Measurements from ENCODE around the gene ST3GAL2. TPM values are rescaled to one million over a fixed set of nuclear protein-coding genes. Genes with fewer than 3 reads are reported as not detected.

ST3GAL2 gene
- total RNA-seq, 1 experiment from 2014 or later, result 49.4 TPM

DNA sequence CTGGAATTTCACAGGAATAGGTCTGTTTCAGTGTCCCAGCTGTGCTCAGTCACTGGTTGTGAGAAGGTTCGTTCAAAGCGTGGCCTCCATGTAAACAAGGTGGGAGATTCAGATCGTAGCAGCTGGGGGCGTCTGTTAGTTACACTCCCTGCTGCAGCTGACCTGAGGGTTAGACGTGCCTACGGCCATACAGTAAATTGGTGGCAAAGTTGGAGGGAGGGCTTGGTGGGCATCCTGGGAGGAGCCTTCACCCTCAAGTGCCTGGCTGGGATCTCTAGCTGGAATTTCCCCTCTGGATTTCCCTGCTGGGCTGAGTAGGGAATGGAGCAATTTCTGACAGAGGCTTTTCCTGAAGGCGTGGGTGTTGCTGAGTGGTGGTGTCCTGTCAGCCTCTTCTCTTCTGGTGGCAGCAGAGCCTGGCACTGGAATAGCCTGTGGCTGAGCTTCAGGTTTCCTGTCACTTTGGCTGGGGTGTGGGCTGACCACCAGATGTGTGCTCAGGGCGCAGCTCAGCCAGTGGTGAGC is 21.9 kb upstream of the ST3GAL2 start:
- TF ChIP-seq, protein P1, sequence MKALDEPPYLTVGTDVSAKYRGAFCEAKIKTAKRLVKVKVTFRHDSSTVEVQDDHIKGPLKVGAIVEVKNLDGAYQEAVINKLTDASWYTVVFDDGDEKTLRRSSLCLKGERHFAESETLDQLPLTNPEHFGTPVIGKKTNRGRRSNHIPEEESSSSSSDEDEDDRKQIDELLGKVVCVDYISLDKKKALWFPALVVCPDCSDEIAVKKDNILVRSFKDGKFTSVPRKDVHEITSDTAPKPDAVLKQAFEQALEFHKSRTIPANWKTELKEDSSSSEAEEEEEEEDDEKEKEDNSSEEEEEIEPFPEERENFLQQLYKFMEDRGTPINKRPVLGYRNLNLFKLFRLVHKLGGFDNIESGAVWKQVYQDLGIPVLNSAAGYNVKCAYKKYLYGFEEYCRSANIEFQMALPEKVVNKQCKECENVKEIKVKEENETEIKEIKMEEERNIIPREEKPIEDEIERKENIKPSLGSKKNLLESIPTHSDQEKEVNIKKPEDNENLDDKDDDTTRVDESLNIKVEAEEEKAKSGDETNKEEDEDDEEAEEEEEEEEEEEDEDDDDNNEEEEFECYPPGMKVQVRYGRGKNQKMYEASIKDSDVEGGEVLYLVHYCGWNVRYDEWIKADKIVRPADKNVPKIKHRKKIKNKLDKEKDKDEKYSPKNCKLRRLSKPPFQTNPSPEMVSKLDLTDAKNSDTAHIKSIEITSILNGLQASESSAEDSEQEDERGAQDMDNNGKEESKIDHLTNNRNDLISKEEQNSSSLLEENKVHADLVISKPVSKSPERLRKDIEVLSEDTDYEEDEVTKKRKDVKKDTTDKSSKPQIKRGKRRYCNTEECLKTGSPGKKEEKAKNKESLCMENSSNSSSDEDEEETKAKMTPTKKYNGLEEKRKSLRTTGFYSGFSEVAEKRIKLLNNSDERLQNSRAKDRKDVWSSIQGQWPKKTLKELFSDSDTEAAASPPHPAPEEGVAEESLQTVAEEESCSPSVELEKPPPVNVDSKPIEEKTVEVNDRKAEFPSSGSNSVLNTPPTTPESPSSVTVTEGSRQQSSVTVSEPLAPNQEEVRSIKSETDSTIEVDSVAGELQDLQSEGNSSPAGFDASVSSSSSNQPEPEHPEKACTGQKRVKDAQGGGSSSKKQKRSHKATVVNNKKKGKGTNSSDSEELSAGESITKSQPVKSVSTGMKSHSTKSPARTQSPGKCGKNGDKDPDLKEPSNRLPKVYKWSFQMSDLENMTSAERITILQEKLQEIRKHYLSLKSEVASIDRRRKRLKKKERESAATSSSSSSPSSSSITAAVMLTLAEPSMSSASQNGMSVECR (CRISPR knock-in tag; IDR thresholded peaks at IDR 0.05; ENCODE audit: borderline replicate concordance), result no peak
- TF ChIP-seq TEAD4 (CRISPR knock-in tag; IDR thresholded peaks at IDR 0.05), result no peak
- TF ChIP-seq TEAD1 (CRISPR knock-in tag; IDR thresholded peaks at IDR 0.05), result no peak
- no peak for TF ChIP-seq FOXP1 (CRISPR knock-in tag; IDR thresholded peaks at IDR 0.05; ENCODE audit: borderline replicate concordance)
- TF ChIP-seq, protein P2, sequence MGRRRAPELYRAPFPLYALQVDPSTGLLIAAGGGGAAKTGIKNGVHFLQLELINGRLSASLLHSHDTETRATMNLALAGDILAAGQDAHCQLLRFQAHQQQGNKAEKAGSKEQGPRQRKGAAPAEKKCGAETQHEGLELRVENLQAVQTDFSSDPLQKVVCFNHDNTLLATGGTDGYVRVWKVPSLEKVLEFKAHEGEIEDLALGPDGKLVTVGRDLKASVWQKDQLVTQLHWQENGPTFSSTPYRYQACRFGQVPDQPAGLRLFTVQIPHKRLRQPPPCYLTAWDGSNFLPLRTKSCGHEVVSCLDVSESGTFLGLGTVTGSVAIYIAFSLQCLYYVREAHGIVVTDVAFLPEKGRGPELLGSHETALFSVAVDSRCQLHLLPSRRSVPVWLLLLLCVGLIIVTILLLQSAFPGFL (CRISPR knock-in tag; IDR thresholded peaks at IDR 0.05; ENCODE audit: borderline replicate concordance), result no peak
- TF ChIP-seq, protein P3, sequence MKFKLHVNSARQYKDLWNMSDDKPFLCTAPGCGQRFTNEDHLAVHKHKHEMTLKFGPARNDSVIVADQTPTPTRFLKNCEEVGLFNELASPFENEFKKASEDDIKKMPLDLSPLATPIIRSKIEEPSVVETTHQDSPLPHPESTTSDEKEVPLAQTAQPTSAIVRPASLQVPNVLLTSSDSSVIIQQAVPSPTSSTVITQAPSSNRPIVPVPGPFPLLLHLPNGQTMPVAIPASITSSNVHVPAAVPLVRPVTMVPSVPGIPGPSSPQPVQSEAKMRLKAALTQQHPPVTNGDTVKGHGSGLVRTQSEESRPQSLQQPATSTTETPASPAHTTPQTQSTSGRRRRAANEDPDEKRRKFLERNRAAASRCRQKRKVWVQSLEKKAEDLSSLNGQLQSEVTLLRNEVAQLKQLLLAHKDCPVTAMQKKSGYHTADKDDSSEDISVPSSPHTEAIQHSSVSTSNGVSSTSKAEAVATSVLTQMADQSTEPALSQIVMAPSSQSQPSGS (CRISPR knock-in tag; IDR thresholded peaks at IDR 0.05; ENCODE audit: borderline replicate concordance, low read depth), result no peak
- TF ChIP-seq IRF2 (CRISPR knock-in tag; IDR thresholded peaks at IDR 0.05; ENCODE audit: borderline replicate concordance, low read depth), result no peak
- no peak for TF ChIP-seq ZNF138 (CRISPR knock-in tag; conservative IDR thresholded peaks at IDR 0.05)
- no peak for TF ChIP-seq NFATC4 (CRISPR knock-in tag; IDR thresholded peaks at IDR 0.05)
- TF ChIP-seq ZNF396 (CRISPR knock-in tag; IDR thresholded peaks at IDR 0.05; ENCODE audit: borderline replicate concordance), result no peak
- TF ChIP-seq, protein P4, sequence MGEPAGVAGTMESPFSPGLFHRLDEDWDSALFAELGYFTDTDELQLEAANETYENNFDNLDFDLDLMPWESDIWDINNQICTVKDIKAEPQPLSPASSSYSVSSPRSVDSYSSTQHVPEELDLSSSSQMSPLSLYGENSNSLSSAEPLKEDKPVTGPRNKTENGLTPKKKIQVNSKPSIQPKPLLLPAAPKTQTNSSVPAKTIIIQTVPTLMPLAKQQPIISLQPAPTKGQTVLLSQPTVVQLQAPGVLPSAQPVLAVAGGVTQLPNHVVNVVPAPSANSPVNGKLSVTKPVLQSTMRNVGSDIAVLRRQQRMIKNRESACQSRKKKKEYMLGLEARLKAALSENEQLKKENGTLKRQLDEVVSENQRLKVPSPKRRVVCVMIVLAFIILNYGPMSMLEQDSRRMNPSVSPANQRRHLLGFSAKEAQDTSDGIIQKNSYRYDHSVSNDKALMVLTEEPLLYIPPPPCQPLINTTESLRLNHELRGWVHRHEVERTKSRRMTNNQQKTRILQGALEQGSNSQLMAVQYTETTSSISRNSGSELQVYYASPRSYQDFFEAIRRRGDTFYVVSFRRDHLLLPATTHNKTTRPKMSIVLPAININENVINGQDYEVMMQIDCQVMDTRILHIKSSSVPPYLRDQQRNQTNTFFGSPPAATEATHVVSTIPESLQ (CRISPR knock-in tag; IDR thresholded peaks at IDR 0.05), result no peak
- no peak for TF ChIP-seq OVOL2 (CRISPR knock-in tag; IDR thresholded peaks at IDR 0.05; ENCODE audit: borderline replicate concordance)
- TF ChIP-seq EMX1 (CRISPR knock-in tag; IDR thresholded peaks at IDR 0.05), result no peak
- no peak for TF ChIP-seq ZNF423 (CRISPR knock-in tag; IDR thresholded peaks at IDR 0.05)
- TF ChIP-seq ZNF317 (CRISPR knock-in tag; IDR thresholded peaks at IDR 0.05; ENCODE audit: borderline replicate concordance, low read depth), result no peak
- Mint-ChIP-seq H3K36me3 (no peaks in the 10 kb centered on the region), H3K27ac (peak overlapping the region; percentile 33; the same call in 1 of the 2 replicates), H3K4me1 (no peaks in the 10 kb centered on the region), H3K27me3 (ENCODE audit: low read depth) (no peaks in the 10 kb centered on the region), H3K4me3 (no peak overlapping the region), H3K9me3 (no peaks in the 10 kb centered on the region)
- CTCF ChIA-PET, result interaction anchor here (1.2 to 3.5 kb wide), 3 partner anchors 10 to 23 kb away, joined by 4 to 28 read pairs (median 4); no protein-coding TSS in a partner anchor
- POLR2A ChIA-PET, result no interaction called here
- no peak for DNase-seq (ENCODE audit: low spot score)
- peak; percentile 34 for ATAC-seq

DNA sequence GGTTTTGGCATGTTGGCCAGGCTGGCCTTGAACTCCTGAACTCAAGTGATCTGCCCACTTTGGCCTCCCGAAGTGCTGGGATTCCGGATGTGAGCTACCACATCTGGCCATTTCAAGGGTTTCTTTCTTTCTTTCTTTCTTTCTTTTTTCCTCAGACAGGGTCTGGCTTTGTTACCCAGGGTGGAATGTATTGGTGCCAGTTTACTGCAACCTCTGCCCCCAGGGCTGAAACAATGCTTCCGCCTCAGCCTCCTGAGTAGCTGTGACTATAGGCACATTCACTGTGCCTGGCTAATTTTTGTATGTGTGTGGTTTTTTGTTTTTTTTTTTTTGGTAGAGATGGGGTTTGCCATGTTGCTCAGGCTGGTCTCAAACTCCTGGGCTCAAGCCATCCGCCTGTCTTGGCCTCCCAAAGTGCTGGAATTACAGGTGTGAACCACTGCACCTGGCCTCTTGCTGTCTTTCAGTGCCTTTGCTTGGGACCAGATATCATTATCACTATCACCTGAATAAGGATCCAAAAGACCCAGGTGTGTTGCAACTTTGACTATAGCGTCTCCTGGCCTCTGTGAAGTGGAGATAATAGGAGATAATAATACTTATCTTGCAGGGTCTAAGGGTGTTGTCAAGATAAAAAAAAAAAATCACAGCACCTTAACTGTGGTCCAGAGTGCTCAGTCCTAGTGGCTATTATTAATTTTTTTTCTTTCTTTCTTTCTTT is 18.7 kb upstream of the ST3GAL2 start:
- POLR2A ChIA-PET, result no interaction called here
- CTCF ChIA-PET, result no interaction called here
- no peak for TF ChIP-seq ZBTB21 (CRISPR knock-in tag; IDR thresholded peaks at IDR 0.05; ENCODE audit: borderline replicate concordance)
- no peak for TF ChIP-seq EMX1 (CRISPR knock-in tag; IDR thresholded peaks at IDR 0.05)
- TF ChIP-seq ZNF416 (CRISPR knock-in tag; IDR thresholded peaks at IDR 0.05), result no peak
- TF ChIP-seq NFE2L1 (CRISPR knock-in tag; IDR thresholded peaks at IDR 0.05), result no peak
- no peak for TF ChIP-seq ZNF317 (CRISPR knock-in tag; IDR thresholded peaks at IDR 0.05; ENCODE audit: borderline replicate concordance, low read depth)
- no peak for TF ChIP-seq OVOL2 (CRISPR knock-in tag; IDR thresholded peaks at IDR 0.05; ENCODE audit: borderline replicate concordance)
- no peak for TF ChIP-seq SOX15 (CRISPR knock-in tag; IDR thresholded peaks at IDR 0.05)
- TF ChIP-seq JUN (CRISPR knock-in tag; IDR thresholded peaks at IDR 0.05), result no peak
- TF ChIP-seq, protein P5, sequence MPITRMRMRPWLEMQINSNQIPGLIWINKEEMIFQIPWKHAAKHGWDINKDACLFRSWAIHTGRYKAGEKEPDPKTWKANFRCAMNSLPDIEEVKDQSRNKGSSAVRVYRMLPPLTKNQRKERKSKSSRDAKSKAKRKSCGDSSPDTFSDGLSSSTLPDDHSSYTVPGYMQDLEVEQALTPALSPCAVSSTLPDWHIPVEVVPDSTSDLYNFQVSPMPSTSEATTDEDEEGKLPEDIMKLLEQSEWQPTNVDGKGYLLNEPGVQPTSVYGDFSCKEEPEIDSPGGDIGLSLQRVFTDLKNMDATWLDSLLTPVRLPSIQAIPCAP (CRISPR knock-in tag; IDR thresholded peaks at IDR 0.05), result no peak
- TF ChIP-seq SMAD4 (CRISPR knock-in tag; IDR thresholded peaks at IDR 0.05), result no peak
- TF ChIP-seq ZNF121 (CRISPR knock-in tag; IDR thresholded peaks at IDR 0.05), result no peak
- TF ChIP-seq, protein P6, sequence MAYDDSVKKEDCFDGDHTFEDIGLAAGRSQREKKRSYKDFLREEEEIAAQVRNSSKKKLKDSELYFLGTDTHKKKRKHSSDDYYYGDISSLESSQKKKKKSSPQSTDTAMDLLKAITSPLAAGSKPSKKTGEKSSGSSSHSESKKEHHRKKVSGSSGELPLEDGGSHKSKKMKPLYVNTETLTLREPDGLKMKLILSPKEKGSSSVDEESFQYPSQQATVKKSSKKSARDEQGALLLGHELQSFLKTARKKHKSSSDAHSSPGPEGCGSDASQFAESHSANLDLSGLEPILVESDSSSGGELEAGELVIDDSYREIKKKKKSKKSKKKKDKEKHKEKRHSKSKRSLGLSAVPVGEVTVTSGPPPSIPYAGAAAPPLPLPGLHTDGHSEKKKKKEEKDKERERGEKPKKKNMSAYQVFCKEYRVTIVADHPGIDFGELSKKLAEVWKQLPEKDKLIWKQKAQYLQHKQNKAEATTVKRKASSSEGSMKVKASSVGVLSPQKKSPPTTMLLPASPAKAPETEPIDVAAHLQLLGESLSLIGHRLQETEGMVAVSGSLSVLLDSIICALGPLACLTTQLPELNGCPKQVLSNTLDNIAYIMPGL (CRISPR knock-in tag; IDR thresholded peaks at IDR 0.05), result no peak

More for the DNA sequence above, 18.7 kb upstream of the ST3GAL2 start:
- H3K9me3 Mint-ChIP-seq, result no peaks in the 10 kb centered on the region
- no peak overlapping the region for H3K4me3 Mint-ChIP-seq
- ATAC-seq (no peak), DNase-seq (ENCODE audit: low spot score) (no peak)
- no peaks in the 10 kb centered on the region for H3K36me3 Mint-ChIP-seq
- no peaks in the 10 kb centered on the region for H3K27me3 Mint-ChIP-seq (ENCODE audit: low read depth)
- peaks cover 7% of the 10 kb centered on the region for H3K4me1 Mint-ChIP-seq
- H3K27ac Mint-ChIP-seq, result no peak overlapping the region

Measured in WTC11 (cell line).